Glomerular visceral epithelial cell (primary cell): Measurements from ENCODE around the gene WDTC1.
"Not testable (repeated sequence)": the region's sequence is repeated elsewhere in the genome, so short reads cannot be mapped to it uniquely, and the experiment has no call there.

ENCODE experiments used
- DNase-seq: peaks from one replicate; pipeline ENCODE4 v3.0.0-alpha.2; 2016; ENCODE audit errors: extremely low spot score

Gene WDTC1

GRCh38 chr1:27234049-27234882 lies at the start of gene WDTC1:
WDTC1 (plus strand) TSS chr1:27234632; CDS start chr1:27261055, 26,423 bp downstream.
- DNase-seq, result peak; percentile 97

- DNase-seq, result not testable (repeated sequence)
Observed at GRCh38 chr1:27184665-27185064, 49.8 kb upstream of the WDTC1 start.

- no peak for DNase-seq
Observed at GRCh38 chr1:27192039-27192529, 42.3 kb upstream of the WDTC1 start.

- no peak for DNase-seq
Observed at GRCh38 chr1:27193194-27193593, 41.2 kb upstream of the WDTC1 start.

- no peak for DNase-seq
Observed at GRCh38 chr1:27201295-27201694, 33.1 kb upstream of the WDTC1 start.

- DNase-seq, result no peak
Observed at GRCh38 chr1:27203946-27204345, 30.5 kb upstream of the WDTC1 start.

GRCh38 chr1:27207238-27207637 lies 27.2 kb upstream of the WDTC1 start:
- DNase-seq, result not testable (repeated sequence)

GRCh38 chr1:27208143-27208850 lies 26.1 kb upstream of the WDTC1 start:
- not testable (repeated sequence) for DNase-seq

GRCh38 chr1:27216466-27216865 lies 18.0 kb upstream of the WDTC1 start:
- DNase-seq, result no peak

GRCh38 chr1:27217401-27217800 lies 17.0 kb upstream of the WDTC1 start:
- no peak for DNase-seq

GRCh38 chr1:27218736-27219135 lies 15.7 kb upstream of the WDTC1 start:
- DNase-seq, result no peak

- no peak for DNase-seq
Observed at GRCh38 chr1:27220096-27220495, 14.3 kb upstream of the WDTC1 start.

DNA sequence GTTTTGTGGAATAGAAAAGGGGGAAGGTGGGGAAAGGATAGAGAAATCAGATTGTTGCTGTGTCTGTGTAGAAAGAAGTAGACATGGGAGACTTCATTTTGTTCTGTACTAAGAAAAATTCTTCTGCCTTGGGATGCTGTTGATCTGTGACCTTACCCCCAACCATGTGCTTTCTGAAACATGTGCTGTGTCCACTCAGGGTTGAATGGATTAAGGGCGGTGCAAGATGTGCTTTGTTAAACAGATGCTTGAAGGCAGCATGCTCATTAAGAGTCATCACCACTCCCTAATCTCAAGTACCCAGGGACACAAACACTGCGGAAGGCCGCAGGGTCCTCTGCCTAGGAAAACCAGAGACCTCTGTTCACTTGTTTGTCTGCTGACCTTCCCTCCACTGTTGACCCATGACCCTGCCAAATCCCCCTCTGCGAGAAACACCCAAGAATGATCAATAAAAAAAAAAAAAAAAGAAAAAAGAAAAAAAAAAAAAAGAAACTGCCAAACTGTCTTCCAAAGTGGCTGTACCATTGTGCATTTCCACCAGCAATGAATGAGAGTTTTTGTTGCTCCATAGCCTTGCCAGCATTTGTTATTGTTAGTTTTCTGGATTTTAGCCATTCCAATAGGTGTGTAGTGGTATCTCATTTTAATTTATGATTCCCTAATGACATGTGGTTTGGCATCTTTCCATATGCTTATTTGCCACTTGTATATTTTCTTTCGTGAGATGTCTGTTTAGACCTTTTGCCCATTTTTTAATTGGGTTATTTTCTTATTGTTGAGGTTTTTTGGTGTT lies 13.5 kb upstream of the WDTC1 start:
- DNase-seq, result not testable (repeated sequence)

- no peak for DNase-seq
Observed at GRCh38 chr1:27225621-27226020, 8.8 kb upstream of the WDTC1 start.

- no peak for DNase-seq
Observed at GRCh38 chr1:27227765-27228164, 6.7 kb upstream of the WDTC1 start.

DNA sequence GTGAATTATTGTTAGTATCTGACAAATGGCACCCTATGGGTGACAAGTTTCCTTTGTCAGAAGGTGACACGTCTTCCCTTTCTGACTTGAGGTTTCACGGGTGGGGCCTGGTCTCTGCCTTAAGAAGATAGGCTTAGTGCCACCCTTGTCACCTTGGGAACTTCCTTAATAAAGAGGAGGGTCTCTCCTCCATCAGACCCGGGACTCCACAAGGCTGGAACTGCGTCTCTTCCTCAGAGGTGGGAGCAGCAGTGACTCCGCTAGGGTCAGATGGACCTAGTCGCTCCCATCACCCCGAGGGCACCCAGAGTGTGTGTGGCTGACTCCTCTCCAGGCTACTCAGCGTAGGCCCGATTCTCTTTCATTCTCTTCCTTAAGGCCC lies 774 bp upstream of the WDTC1 start:
- DNase-seq, result no peak

DNA sequence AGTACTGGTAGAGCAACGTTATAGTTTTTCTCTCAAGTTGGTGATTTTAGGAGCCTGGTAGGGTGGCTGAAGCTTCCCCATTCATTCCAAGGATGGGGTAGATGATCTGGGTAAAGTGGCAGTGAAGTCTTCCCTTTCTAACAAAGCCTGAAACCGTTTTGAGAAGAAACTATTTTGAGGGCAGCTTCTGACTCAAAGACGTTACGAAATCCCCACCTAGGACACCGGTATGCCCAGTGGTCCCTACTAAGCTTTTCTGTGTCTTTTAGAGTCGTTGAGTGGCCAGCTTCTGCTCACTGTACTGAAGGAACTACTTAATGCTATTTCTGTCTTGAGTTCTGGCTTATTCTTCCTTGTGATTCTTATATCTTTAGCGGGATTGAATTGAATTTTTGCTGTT lies 1.4 kb downstream of the WDTC1 start:
- peak; percentile 6 for DNase-seq

GRCh38 chr1:27237112-27237511 lies 2.7 kb downstream of the WDTC1 start:
- DNase-seq, result no peak

- DNase-seq, result no peak
Observed at GRCh38 chr1:27238032-27238431, 3.6 kb downstream of the WDTC1 start.

GRCh38 chr1:27241677-27242076 lies 7.2 kb downstream of the WDTC1 start:
- DNase-seq, result no peak

GRCh38 chr1:27243665-27244064 lies 9.2 kb downstream of the WDTC1 start:
- not testable (repeated sequence) for DNase-seq

- no peak for DNase-seq
Observed at GRCh38 chr1:27246194-27246593, 11.8 kb downstream of the WDTC1 start.
